H1 (cell line): ENCODE measurements around the gene TMEM39B.

Experiments used
- KDM1A ChIP-seq: fragments of 200-600, 300-600 bp; sonication (generic); IDR thresholded peaks from 2 replicates; pipeline ENCODE4 v1.7.1; 2016; ENCODE audit warnings: mild to moderate bottlenecking, low read length, borderline replicate concordance
- PHF8 ChIP-seq: fragments of 200-600 bp; sonication (generic); conservative IDR thresholded peaks from 2 replicates; pipeline ENCODE4 v1.7.1; 2012; ENCODE audit warnings: low read depth, mild to moderate bottlenecking, inconsistent platforms, low read length, moderate library complexity
- SP1 ChIP-seq: IDR thresholded peaks from 2 replicates; pipeline ENCODE4 v1.6.1; 2011; ENCODE audit warnings: low read depth, low read length
- SRF ChIP-seq: IDR thresholded peaks from 2 replicates; pipeline ENCODE4 v1.6.1; 2011; ENCODE audit warnings: mild to moderate bottlenecking, low read depth, low read length, moderate library complexity
- TBP ChIP-seq: IDR thresholded peaks from 2 replicates; pipeline ENCODE4 v1.6.1; 2011; ENCODE audit warnings: low read depth, low read length, improper control_type of control experiment
- TF ChIP-seq, protein P1 (sequence below), 3 experiments: IDR thresholded peaks; 1 replicate in 2 of 3; 2 replicates in 1 of 3; pipeline versions ENCODE4 v1.5.1 to v1.6.1; 2011; ENCODE audit warnings: low read length in 3 of 3, mild to moderate bottlenecking in 3 of 3, inconsistent platforms in 2 of 3, low read depth in 1 of 3, moderate library complexity in 1 of 3; ENCODE audit not compliant: insufficient read depth in 1 of 3; ENCODE audit errors: control extremely low read depth in 1 of 3
- TF ChIP-seq, protein P2 (sequence below): IDR thresholded peaks from 2 replicates; pipeline ENCODE4 v1.6.1; 2011; ENCODE audit warnings: low read depth, mild to moderate bottlenecking, low read length; ENCODE audit not compliant: insufficient read depth

DNA sequence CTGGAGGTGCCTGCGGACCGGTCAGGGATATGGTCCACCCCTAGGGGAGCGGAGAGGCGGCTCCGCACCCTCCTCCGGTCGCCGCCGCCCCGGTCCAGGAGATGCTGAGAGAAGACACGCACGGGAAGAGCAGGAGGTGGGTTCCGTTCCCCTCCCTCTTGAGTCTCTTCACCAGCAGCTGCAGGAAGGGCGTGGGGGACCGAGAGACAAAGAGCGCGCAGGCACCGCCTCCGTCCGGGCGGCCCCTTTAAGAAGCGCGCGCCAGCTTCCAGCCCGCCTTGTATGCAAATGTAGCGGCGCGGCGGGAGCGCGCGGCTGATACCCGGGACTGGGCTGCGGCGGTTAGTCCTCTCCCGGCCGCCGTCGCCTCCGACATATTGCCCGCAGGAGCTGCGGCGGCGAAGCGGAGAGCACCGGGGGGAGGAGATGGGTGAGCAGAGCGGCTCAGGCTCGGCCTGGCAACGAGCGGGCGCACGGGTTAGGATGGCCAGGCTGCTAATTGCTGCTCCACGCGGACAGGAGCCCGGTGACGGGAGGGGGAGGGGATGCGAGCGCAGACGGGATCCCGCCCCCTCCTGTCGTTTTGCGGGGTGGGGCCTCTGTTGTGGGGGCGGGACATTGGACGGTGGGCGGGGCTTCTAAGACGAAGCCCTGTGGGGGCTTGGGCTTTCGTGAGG is at the start of gene TMEM39B:
- TF ChIP-seq, protein P1, sequence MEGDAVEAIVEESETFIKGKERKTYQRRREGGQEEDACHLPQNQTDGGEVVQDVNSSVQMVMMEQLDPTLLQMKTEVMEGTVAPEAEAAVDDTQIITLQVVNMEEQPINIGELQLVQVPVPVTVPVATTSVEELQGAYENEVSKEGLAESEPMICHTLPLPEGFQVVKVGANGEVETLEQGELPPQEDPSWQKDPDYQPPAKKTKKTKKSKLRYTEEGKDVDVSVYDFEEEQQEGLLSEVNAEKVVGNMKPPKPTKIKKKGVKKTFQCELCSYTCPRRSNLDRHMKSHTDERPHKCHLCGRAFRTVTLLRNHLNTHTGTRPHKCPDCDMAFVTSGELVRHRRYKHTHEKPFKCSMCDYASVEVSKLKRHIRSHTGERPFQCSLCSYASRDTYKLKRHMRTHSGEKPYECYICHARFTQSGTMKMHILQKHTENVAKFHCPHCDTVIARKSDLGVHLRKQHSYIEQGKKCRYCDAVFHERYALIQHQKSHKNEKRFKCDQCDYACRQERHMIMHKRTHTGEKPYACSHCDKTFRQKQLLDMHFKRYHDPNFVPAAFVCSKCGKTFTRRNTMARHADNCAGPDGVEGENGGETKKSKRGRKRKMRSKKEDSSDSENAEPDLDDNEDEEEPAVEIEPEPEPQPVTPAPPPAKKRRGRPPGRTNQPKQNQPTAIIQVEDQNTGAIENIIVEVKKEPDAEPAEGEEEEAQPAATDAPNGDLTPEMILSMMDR (IDR thresholded peaks at IDR 0.05; ENCODE audit: control extremely low read depth in 1 of 3, insufficient read depth in 1 of 3, low read depth in 1 of 3, low read length in 3 of 3) = no peak
- TF ChIP-seq SRF = no peak
- no peak for TF ChIP-seq SP1
- peak; percentile 99 for TF ChIP-seq PHF8
- no peak for TF ChIP-seq KDM1A
- TF ChIP-seq, protein P2, sequence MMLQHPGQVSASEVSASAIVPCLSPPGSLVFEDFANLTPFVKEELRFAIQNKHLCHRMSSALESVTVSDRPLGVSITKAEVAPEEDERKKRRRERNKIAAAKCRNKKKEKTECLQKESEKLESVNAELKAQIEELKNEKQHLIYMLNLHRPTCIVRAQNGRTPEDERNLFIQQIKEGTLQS = no peak
- TF ChIP-seq TBP = peak; percentile 65; the same call in 1 of the 2 replicates
